ENCODE measurements around the gene STK32B. TPM values are rescaled to one million over a fixed set of nuclear protein-coding genes. Genes with fewer than 3 reads are reported as not detected.

STK32B gene
- total and polyA plus RNA-seq, 9 of the 15 experiments (the other 6 are each of a cell fraction or from before 2014, with no cell fraction given): 0.03 to 0.20 (median 0.07) TPM; not detected in 2

- TF ChIP-seq ZFP30 (CRISPR knock-in tag; IDR thresholded peaks at IDR 0.05; ENCODE audit: borderline replicate concordance) (no peak), ZMIZ1 (IDR thresholded peaks at IDR 0.05; ENCODE audit: low read depth in 2 of 2, low read length in 2 of 2) (peak in 1 of 2 experiments; percentile 97; a peak in 2 of 4 replicates), NR2C2 (CRISPR knock-in tag; IDR thresholded peaks at IDR 0.05) (no peak), NR2C2 (tag; IDR thresholded peaks at IDR 0.05) (0 out of 2 replicates have a peak, but pooled peaks have one; percentile 25), RERE (CRISPR knock-in tag; IDR thresholded peaks at IDR 0.05; ENCODE audit: borderline replicate concordance) (no peak), HDAC8 (tag; IDR thresholded peaks at IDR 0.05) (no peak), ZNF445 (CRISPR knock-in tag; IDR thresholded peaks at IDR 0.05; ENCODE audit: low read depth) (0 out of 2 replicates have a peak, but pooled peaks have one; percentile 45), E2F8 (IDR thresholded peaks at IDR 0.05; ENCODE audit: low read depth, partially characterized antibody) (no peak), NONO (IDR thresholded peaks at IDR 0.05; ENCODE audit: low read depth in 2 of 2, low read length in 1 of 2) (peak in 1 of 2 experiments; percentile 93; a peak in 2 of 4 replicates), ZNF592 (IDR thresholded peaks at IDR 0.05) (peak; percentile 56; the same call in 1 of the 2 replicates)
These were observed 47.9 kb upstream of the STK32B start (continued) for GRCh38 chr4:5003372-5003857.
